HUES64 (cell line): ENCODE measurements around the gene TUBD1. TPM values are rescaled to one million over a fixed set of nuclear protein-coding genes. Genes with fewer than 3 reads are reported as not detected.
A peak's percentile ranks its signal among the peaks of the same experiment; 100 is the strongest.
"Not testable (repeated sequence)": the region's sequence is repeated elsewhere in the genome, so short reads cannot be mapped to it uniquely, and the experiment has no call there.

Experiments
- H3K27ac ChIP-seq: 2 replicates; pipeline ENCODE4 v1.7.0; 2013; ENCODE audit warnings: low read depth, low read length, inconsistent platforms
- H3K27me3 ChIP-seq: 2 replicates; pipeline ENCODE4 v1.6.1; 2013; ENCODE audit warnings: mild to moderate bottlenecking, low read length; ENCODE audit not compliant: insufficient read depth
- H3K36me3 ChIP-seq: 2 replicates; pipeline ENCODE4 v1.6.1; 2013; ENCODE audit warnings: mild to moderate bottlenecking, low read length; ENCODE audit not compliant: insufficient read depth
- H3K4me1 ChIP-seq: 2 replicates; pipeline ENCODE4 v1.6.1; 2013; ENCODE audit warnings: mild to moderate bottlenecking, low read length, moderate library complexity; ENCODE audit not compliant: insufficient read depth
- H3K4me3 ChIP-seq: 2 replicates; pipeline ENCODE4 v1.5.1; 2013; ENCODE audit warnings: mild to moderate bottlenecking, low read length, moderate library complexity
- H3K9ac ChIP-seq: 2 replicates; pipeline ENCODE4 v1.6.1; 2013; ENCODE audit warnings: mild to moderate bottlenecking, low read depth, low read length
- H3K9me3 ChIP-seq: 2 replicates; pipeline ENCODE4 v1.6.1; 2013; ENCODE audit warnings: low read depth, low read length; ENCODE audit not compliant: insufficient read depth
- WGBS: fragments of 150-250, 120-280 bp; methylation state at CpG from one replicate; pipeline ENCODE4 v1.1.7; 2013; ENCODE audit warnings: missing lambda C conversion rate; 5-methylcytosine and 5-hydroxymethylcytosine counted together
- polyA plus RNA-seq, 2 experiments: library from polyadenylated mRNA; stranded (reverse); fragments of 50-300 nt; gene quantifications; one replicate each; pipeline ENCODE4 v1.2.3, GENCODE V29; 2013

Gene TUBD1, protein sequence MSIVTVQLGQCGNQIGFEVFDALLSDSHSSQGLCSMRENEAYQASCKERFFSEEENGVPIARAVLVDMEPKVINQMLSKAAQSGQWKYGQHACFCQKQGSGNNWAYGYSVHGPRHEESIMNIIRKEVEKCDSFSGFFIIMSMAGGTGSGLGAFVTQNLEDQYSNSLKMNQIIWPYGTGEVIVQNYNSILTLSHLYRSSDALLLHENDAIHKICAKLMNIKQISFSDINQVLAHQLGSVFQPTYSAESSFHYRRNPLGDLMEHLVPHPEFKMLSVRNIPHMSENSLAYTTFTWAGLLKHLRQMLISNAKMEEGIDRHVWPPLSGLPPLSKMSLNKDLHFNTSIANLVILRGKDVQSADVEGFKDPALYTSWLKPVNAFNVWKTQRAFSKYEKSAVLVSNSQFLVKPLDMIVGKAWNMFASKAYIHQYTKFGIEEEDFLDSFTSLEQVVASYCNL
- polyA plus RNA-seq (2013, experiment 1 of 2): 15.5 TPM
- 12.6 TPM for polyA plus RNA-seq (2013, experiment 2 of 2)

DNA sequence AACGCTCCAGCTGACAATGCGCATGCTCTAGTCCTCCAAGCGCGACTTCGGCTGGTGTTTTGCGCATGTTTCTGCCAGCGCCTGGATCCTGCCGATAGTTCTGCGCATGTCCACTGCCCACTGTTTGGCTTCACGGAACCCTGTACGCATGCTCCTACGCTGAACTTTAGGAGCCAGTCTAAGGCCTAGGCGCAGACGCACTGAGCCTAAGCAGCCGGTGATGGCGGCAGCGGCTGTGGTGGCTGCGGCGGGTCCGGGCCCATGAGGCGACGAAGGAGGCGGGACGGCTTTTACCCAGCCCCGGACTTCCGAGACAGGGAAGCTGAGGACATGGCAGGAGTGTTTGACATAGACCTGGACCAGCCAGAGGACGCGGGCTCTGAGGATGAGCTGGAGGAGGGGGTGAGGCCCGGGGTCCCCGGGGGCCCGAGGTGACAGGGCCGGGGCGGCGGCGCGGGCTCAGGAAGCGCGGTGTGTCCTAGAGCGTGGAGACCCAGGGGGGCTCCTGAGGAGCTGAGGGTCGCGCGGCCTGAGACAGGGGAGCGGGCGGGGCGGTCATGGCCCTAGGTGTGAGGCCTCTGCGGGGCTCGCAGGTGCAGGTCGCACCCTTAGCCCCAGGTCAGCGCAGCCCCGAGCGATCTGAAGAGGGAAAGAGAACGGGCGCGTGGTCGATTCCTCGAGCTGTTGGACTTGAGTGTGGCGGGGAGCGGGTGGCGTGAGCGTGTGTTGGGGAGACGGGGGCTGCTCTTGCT lies at the start of gene TUBD1, which contains the start of gene RPS6KB1:
Gene TUBD1 (minus strand): TSS at position 20 of the 752 bp plus-strand sequence. CDS start 1,941 bp downstream, outside the sequence.
Gene RPS6KB1 (plus strand): TSS at position 198 of the 752 bp plus-strand sequence. CDS start 64 bp downstream, at position 262.
- Histone ChIP-seq H3K9ac (peak within 1 kb of the TSS; percentile 75), H3K9me3 (no peaks in the 10 kb centered on the region), H3K27ac (no peak within 1 kb of the TSS), H3K4me3 (peak within 1 kb of the TSS; percentile 90), H3K4me1 (peaks cover 10% of the 10 kb centered on the region; the same call in 1 of the 2 replicates), H3K36me3 (peaks cover 12% of the 10 kb centered on the region), H3K27me3 (no peaks in the 10 kb centered on the region)
- WGBS: 1% methylated on average over 61 of the region's 61 CpGs

DNA sequence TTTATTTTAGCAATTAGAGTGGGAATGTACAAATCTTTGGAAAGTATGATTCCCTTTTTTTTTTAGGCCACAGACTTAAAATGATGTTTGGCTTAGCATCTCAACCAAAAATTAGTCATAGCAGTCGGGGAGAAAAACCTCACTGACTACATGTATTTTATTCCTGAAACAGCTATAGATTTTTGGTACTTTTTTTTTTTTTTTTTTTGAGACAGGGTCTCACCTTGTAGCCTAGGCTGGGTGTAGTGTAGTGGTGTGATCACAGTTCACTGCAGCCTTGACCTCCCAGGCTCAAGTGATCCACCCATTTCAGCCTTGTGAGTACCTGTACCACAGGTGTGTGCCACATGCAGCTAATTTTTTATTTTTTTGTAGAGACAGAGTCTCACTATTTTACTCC lies 48.4 kb upstream of the TUBD1 start:
- Histone ChIP-seq H3K4me1 (no peaks in the 10 kb centered on the region), H3K9ac (no peak overlapping the region), H3K27me3 (no peaks in the 10 kb centered on the region), H3K4me3 (no peak overlapping the region), H3K27ac (no peak overlapping the region), H3K36me3 (peaks cover 59% of the 10 kb centered on the region), H3K9me3 (no peaks in the 10 kb centered on the region)
- WGBS: 100% methylated on average over 1 of the region's 1 CpG

DNA sequence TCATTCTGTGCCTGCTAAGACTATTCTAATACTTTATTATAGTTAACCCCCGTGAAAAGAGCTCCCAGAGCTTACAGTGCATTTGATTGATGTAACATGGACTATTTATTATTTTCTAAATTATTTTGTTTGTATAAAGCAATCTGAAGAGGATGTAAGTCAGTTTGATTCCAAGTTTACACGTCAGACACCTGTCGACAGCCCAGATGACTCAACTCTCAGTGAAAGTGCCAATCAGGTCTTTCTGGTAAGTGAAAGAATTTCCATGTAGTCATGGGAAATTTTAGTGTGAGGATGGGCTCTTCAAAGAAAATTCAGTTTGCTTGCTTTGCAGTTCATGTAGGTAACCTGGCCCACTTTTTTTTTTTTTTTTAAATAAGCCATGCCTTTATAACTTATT lies 48.0 kb upstream of the TUBD1 start:
- H3K9me3 ChIP-seq, H3K4me3 ChIP-seq, H3K27me3 ChIP-seq, H3K9ac ChIP-seq, H3K4me1 ChIP-seq, H3K27ac ChIP-seq: not testable (repeated sequence)
- WGBS: 96% methylated on average over 2 of the region's 3 CpGs
- peaks cover 59% of the 10 kb centered on the region for H3K36me3 ChIP-seq

DNA sequence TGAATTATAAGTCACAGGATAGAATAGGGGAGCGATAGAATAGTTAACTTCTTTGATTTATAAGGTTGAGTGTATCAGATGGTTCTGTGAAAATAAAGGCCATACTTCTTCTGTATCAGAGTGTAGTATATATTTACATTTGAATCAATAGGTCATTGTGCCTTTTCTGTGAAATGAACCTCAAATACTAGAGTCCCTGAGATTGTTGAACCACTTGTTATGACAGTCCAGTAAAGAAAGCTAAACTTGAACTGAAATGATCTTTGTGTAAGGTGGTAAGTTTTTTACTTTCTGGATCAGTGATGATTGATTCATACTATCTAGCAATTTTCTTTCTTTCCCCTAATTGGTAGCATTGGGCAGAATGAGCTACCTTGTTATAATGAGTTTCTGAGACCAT lies 40.6 kb upstream of the TUBD1 start:
- not testable (repeated sequence) for H3K4me1 ChIP-seq, H3K27ac ChIP-seq, H3K9ac ChIP-seq, H3K27me3 ChIP-seq, H3K4me3 ChIP-seq, H3K9me3 ChIP-seq
- peaks cover 78% of the 10 kb centered on the region for H3K36me3 ChIP-seq
- WGBS: 100% methylated on average over 1 of the region's 1 CpG

DNA sequence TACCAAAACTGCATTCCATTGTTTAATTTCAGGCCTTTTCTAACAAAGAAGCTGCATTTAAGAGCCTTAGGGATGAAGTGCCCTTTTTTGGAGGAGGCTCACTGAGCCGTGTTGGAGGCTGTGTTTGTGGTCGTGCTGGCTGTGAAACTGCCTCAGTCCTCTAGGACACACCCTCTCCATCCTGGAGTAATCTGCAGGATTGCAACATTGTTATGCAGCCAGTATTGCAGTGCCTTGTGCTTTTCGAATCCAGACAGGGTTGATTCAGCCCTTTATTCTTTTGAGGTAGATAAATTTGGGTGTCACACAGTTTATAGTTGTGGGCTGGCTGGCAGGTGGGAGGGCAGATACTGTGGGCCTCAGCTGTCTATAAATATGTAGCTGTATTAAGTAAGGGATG lies 38.0 kb upstream of the TUBD1 start:
- not testable (repeated sequence) for H3K9me3 ChIP-seq, H3K9ac ChIP-seq, H3K4me1 ChIP-seq, H3K27me3 ChIP-seq, H3K27ac ChIP-seq, H3K4me3 ChIP-seq
- H3K36me3 ChIP-seq: peaks cover 79% of the 10 kb centered on the region
- 97% methylated on average over 3 of the region's 3 CpGs for WGBS

DNA sequence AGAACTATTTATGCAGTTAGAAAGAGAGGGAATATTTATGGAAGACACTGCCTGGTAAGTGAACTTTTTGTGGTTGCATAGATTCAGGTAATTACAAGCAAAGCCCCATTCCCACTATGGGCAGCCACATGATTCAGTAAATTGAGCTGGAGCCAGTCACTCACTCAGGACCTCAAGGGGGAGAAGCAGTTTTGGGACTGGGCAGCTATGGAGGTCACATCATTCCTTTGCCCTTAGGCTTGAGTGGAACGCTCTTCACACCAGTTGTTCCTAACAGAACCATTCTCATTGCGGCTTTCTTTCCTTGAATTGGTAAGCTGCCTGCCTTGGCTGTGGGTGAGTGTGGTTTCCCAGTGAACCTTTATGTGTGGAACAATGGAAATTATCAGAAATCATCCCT lies 37.4 kb upstream of the TUBD1 start:
- H3K27me3 ChIP-seq, H3K27ac ChIP-seq, H3K4me3 ChIP-seq, H3K4me1 ChIP-seq, H3K9me3 ChIP-seq, H3K9ac ChIP-seq: not testable (repeated sequence)
- 100% methylated on average over 2 of the region's 2 CpGs for WGBS
- H3K36me3 ChIP-seq: peaks cover 72% of the 10 kb centered on the region

DNA sequence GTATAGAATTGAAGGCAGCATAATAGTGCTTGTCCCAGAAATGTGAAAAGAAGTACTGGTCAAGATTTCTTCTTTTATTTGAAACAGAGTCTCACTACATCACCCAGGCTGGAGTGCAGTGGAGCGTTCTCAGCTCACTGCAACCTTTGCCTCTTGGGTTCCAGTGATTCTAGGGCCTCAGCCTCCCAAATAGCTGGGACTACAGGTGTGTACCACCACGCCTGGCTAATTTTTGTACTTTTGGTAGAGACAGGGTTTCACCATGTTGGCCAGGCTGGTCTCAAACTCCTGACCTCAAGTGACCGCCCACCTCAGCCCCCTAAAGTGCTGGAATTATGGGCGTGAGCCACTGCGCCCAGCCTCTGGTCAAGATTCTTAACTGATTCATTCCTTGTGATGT lies 27.9 kb upstream of the TUBD1 start:
- H3K4me1 ChIP-seq, H3K27ac ChIP-seq, H3K9me3 ChIP-seq, H3K9ac ChIP-seq, H3K4me3 ChIP-seq, H3K27me3 ChIP-seq: not testable (repeated sequence)
- WGBS: 96% methylated on average over 5 of the region's 5 CpGs
- H3K36me3 ChIP-seq: peaks cover 31% of the 10 kb centered on the region

DNA sequence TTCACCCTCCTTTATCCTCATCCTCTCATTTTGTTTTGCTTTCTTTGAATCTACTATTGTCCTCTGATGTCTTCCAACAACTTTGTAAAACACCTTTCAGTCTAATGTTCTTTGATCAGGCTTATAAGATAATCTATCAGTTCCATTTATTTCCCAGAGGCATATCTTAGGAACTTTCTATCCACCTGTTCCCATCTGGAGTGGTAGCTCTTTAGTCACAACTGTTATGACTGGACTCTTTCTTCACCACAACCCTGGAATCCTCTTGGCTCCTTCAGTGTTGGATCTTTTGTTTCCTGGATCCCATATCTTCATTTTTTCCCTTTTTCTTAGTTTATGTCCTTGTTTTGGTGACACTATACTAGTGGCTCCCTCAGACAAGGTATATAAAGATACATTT lies 23.7 kb upstream of the TUBD1 start:
- Histone ChIP-seq H3K27me3 (no peaks in the 10 kb centered on the region), H3K9me3 (no peaks in the 10 kb centered on the region), H3K4me1 (no peaks in the 10 kb centered on the region), H3K9ac (no peak overlapping the region), H3K4me3 (no peak overlapping the region), H3K36me3 (peaks cover 51% of the 10 kb centered on the region), H3K27ac (no peak overlapping the region)

DNA sequence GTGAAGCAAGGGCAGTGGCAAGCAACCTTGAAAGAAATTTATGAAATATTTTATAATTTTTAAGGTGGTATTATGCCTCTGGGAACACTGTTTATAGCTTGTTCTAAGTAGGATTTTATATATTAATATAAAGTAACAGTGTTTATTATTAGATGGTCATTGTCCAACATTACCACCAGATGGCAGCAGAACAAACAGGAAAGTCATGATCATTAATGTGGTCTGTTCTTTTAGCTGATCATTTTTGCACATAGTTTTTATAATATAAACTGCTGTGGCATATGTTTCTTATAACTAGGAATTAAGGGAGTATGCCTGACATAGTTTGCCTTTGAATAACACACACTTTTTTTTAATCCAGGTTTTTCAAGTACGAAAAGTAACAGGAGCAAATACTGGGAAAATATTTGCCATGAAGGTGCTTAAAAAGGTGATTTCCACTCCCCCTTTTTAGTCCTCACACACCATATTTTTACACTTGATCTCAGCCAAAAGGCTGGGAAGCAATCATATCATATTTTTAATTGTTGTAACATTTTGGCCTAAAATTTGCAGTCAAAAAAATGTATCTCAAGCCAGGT lies 21.6 kb upstream of the TUBD1 start:
- no peaks in the 10 kb centered on the region for H3K27me3 ChIP-seq
- no peaks in the 10 kb centered on the region for H3K4me1 ChIP-seq
- no peak overlapping the region for H3K4me3 ChIP-seq
- H3K9me3 ChIP-seq: no peaks in the 10 kb centered on the region
- peaks cover 43% of the 10 kb centered on the region for H3K36me3 ChIP-seq
- WGBS: 100% methylated on average over 1 of the region's 1 CpG
- H3K27ac ChIP-seq: no peak overlapping the region
- no peak overlapping the region for H3K9ac ChIP-seq

DNA sequence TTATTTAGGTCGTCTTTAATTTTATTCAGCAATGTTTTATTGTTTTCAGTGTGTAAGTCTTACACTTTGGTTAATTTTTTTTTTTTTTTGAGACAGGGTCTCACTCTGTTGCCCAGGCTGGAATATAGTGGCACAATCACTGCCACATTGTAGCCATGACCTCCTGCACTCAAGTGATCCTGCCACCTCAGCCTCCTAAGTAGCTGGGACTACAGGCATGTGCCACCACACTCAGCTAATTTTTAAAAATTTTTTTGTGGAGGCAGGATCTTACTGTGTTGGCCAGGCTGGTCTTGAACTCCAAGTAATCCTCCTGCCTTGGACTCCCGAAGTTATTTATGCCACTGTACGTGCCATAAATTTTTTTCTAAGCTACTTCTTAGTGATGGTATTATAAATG lies 14.7 kb upstream of the TUBD1 start:
- no peak overlapping the region for H3K27ac ChIP-seq
- H3K9me3 ChIP-seq: no peaks in the 10 kb centered on the region
- 89% methylated on average over 3 of the region's 3 CpGs for WGBS
- H3K27me3 ChIP-seq: no peaks in the 10 kb centered on the region
- no peak overlapping the region for H3K9ac ChIP-seq
- no peaks in the 10 kb centered on the region for H3K4me1 ChIP-seq
- H3K36me3 ChIP-seq: peaks cover 10% of the 10 kb centered on the region
- H3K4me3 ChIP-seq: no peak overlapping the region

DNA sequence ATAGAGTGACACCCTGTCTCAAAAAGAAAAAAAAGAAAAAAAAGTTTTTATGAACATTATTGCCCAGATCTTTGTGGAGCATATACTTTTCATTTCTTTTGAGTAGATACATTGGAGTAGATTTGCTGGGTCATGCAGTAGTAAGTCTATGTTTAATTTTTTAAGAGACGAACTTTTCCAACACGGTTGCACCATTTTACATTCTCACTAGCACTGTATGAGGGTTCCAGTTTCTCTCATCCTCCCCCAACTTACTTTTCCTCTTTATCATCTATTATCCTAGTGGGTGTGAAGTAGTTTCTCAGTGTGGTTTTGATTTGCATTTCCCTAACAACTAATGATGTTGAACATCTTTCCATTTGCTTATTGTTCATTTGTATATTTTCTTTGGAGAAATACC lies 10.7 kb upstream of the TUBD1 start:
- H3K27ac ChIP-seq: no peak overlapping the region
- no CpG with 5 or more reads among the region's 2 CpGs for WGBS
- no peaks in the 10 kb centered on the region for H3K36me3 ChIP-seq
- H3K4me1 ChIP-seq: no peaks in the 10 kb centered on the region
- no peaks in the 10 kb centered on the region for H3K9me3 ChIP-seq
- no peak overlapping the region for H3K9ac ChIP-seq
- no peak overlapping the region for H3K4me3 ChIP-seq
- no peaks in the 10 kb centered on the region for H3K27me3 ChIP-seq
